SK-N-MC (cell line): ENCODE data around the gene ERVFRD-1.

ENCODE experiments used
- EZH2 ChIP-seq: fragments of 200-600 bp; sonication (generic); IDR thresholded peaks from one replicate; pipeline ENCODE4 v1.6.1; 2017; ENCODE audit warnings: antibody characterized with exemption
- FOXP2 ChIP-seq: optimal IDR thresholded peaks from 2 replicates; pipeline ENCODE3; 2011; ENCODE audit warnings: mild to moderate bottlenecking, moderate library complexity; ENCODE audit not compliant: insufficient read depth; ENCODE audit errors: extremely low read length, control extremely low read depth
- POLR2AphosphoS5 ChIP-seq: IDR thresholded peaks from 2 replicates; pipeline ENCODE4 v1.6.1; 2012; ENCODE audit warnings: mild to moderate bottlenecking, low read depth, low read length, borderline replicate concordance

- no peak for TF ChIP-seq POLR2AphosphoS5
- TF ChIP-seq EZH2, result no peak
- no peak for TF ChIP-seq FOXP2
Measured at GRCh38 chr6:11123978-11124377, 12.5 kb upstream of the ERVFRD-1 start.
